A549 (cell line): Measurements from ENCODE around the gene AIF1. TPM values are rescaled to one million over a fixed set of nuclear protein-coding genes. Genes with fewer than 3 reads are reported as not detected.

Experiments used
- ATAC-seq, 2 experiments: fragments of 200-7000 bp in 1 of 2; fragments of >200 bp in 1 of 2; cut with Nextera tagmentation in 1 of 2; cut with Tn5 transposase in 1 of 2; 3 replicates each; pipeline versions ENCODE4 v1.8.0 to v1.9.1; 2018 to 2020; ENCODE audit warnings: mild to moderate bottlenecking in 1 of 2, moderate library complexity in 1 of 2
- CTCF ChIA-PET: fragments of 300-600 bp; sonication (Branson Sonifier 250); formaldehyde crosslinking; extraction: SDS; loops from one replicate; lab custom pipeline; 2021; ENCODE audit warnings: antibody characterized with exemption, inconsistent platforms; lab: Yijun Ruan, JAX
- POLR2A ChIA-PET: fragments of 350-600 bp; formaldehyde crosslinking; extraction: SDS; loops from one replicate; lab custom pipeline; 2021; ENCODE audit warnings: antibody characterized with exemption, inconsistent platforms; lab: Yijun Ruan, JAX
- DNase-seq, 2 experiments: peaks; one replicate each; pipeline versions ENCODE4 v3.0.0 to v3.0.0-alpha.2; 2011 to 2016; ENCODE audit warnings: low read depth in 1 of 2, low spot score in 1 of 2
- FAIRE-seq: peaks from 2 replicates; lab custom pipeline; 2011; peaks lifted over from hg19 to GRCh38; lab: Jason Lieb, UNC
- H3K27ac ChIP-seq, 2 experiments: fragments of >200 bp; sonication (Bioruptor Twin); formaldehyde crosslinking; 3 replicates each; pipeline ENCODE4 v1.5.1; 2016 to 2017
- H3K4me1 ChIP-seq: fragments of >200 bp; sonication (Bioruptor Twin); formaldehyde crosslinking; 3 replicates; pipeline ENCODE4 v1.6.1; 2016
- H3K4me2 ChIP-seq: fragments of >200 bp; sonication (Bioruptor Twin); formaldehyde crosslinking; 3 replicates; pipeline ENCODE4 v1.6.1; 2016
- H3K4me3 ChIP-seq: fragments of >200 bp; sonication (Bioruptor Twin); formaldehyde crosslinking; 3 replicates; pipeline ENCODE4 v1.5.1; 2016
- H3K9me3 ChIP-seq: fragments of >200 bp; sonication (Bioruptor Twin); formaldehyde crosslinking; 3 replicates; pipeline ENCODE4 v1.6.1; 2016
- CBX2 ChIP-seq: fragments of 200-600 bp; sonication (generic); IDR thresholded peaks from 2 replicates; pipeline ENCODE4 v1.6.1; 2016; ENCODE audit warnings: low read depth, mild to moderate bottlenecking, borderline replicate concordance
- CBX8 ChIP-seq: fragments of 200-600 bp; sonication (generic); IDR thresholded peaks from 2 replicates; pipeline ENCODE4 v1.6.1; 2016
- CHD2 ChIP-seq: fragments of 150-350 bp; IDR thresholded peaks from 2 replicates; pipeline ENCODE4 v1.6.1; 2014; ENCODE audit warnings: low read length; ENCODE audit not compliant: partially characterized antibody
- EHMT2 ChIP-seq: fragments of 200-600 bp; sonication (generic); IDR thresholded peaks from 2 replicates; pipeline ENCODE4 v1.6.1; 2016; ENCODE audit warnings: antibody characterized with exemption, low read depth, mild to moderate bottlenecking, moderate library complexity
- EP300 ChIP-seq, 2 experiments: fragments of >200 bp; sonication (Bioruptor Twin); formaldehyde crosslinking; IDR thresholded peaks; 2 replicates in 1 of 2; 3 replicates in 1 of 2; pipeline ENCODE4 v1.6.1; 2016 to 2017
- HOXB5 ChIP-seq: fragments of 250-450 bp; sonication (Bioruptor Pico); IDR thresholded peaks from 2 replicates; pipeline ENCODE4 v1.5.0; 2020; ENCODE audit warnings: mild to moderate bottlenecking, moderate library complexity
- JUN ChIP-seq, 2 experiments: fragments of >200 bp; sonication (Bioruptor Twin); formaldehyde crosslinking; IDR thresholded peaks; 2 replicates in 1 of 2; 3 replicates in 1 of 2; pipeline ENCODE4 v1.6.1; 2016 to 2017
- JUNB ChIP-seq: fragments of >200 bp; sonication (Bioruptor Twin); formaldehyde crosslinking; IDR thresholded peaks from 2 replicates; pipeline ENCODE4 v1.6.1; 2016
- KDM1A ChIP-seq: fragments of 200-600 bp; sonication (generic); IDR thresholded peaks from 2 replicates; pipeline ENCODE4 v1.6.1; 2016; ENCODE audit warnings: low read depth, mild to moderate bottlenecking
- MYC ChIP-seq: IDR thresholded peaks from 2 replicates; pipeline ENCODE4 v1.6.1; 2012; ENCODE audit warnings: mild to moderate bottlenecking, inconsistent platforms, low read length, improper control_type of control experiment, borderline replicate concordance
- PHF8 ChIP-seq: fragments of 200-600 bp; sonication (generic); IDR thresholded peaks from 2 replicates; pipeline ENCODE4 v1.6.1; 2016; ENCODE audit warnings: low read depth, mild to moderate bottlenecking, antibody characterized with exemption, moderate library complexity, borderline replicate concordance
- POLR2AphosphoS2 ChIP-seq: conservative IDR thresholded peaks from 2 replicates; pipeline ENCODE4 v1.6.1; 2012; ENCODE audit warnings: low read length, improper control_type of control experiment, inconsistent platforms
- RCOR1 ChIP-seq: fragments of 150-350 bp; IDR thresholded peaks from 2 replicates; pipeline ENCODE4 v1.6.1; 2014; ENCODE audit warnings: antibody characterized with exemption, low read length, low read depth
- RFX5 ChIP-seq: fragments of 450-650 bp; IDR thresholded peaks from 2 replicates; pipeline ENCODE4 v1.7.1; 2014; ENCODE audit warnings: antibody characterized with exemption, mild to moderate bottlenecking, moderate library complexity
- RNF2 ChIP-seq: fragments of 200-600 bp; sonication (generic); IDR thresholded peaks from 2 replicates; pipeline ENCODE4 v1.6.1; 2016; ENCODE audit warnings: low read depth, mild to moderate bottlenecking, antibody characterized with exemption, moderate library complexity, borderline replicate concordance
- TP53 ChIP-seq: fragments of 250-450 bp; sonication (Bioruptor Pico); IDR thresholded peaks from 2 replicates; pipeline ENCODE4 v1.5.0; 2021; ENCODE audit warnings: mild to moderate bottlenecking, moderate library complexity
- ZC3H11A ChIP-seq: fragments of 450-650 bp; IDR thresholded peaks from 2 replicates; pipeline ENCODE4 v1.6.1; 2014; ENCODE audit warnings: antibody characterized with exemption, mild to moderate bottlenecking
- ZNF302 ChIP-seq: fragments of 250-450 bp; sonication (Bioruptor Pico); IDR thresholded peaks from 2 replicates; pipeline ENCODE4 v1.9.0; 2021; ENCODE audit warnings: inconsistent platforms, mild to moderate bottlenecking, moderate library complexity
- ZSCAN20 ChIP-seq: fragments of 250-450 bp; sonication (Bioruptor Pico); IDR thresholded peaks from 2 replicates; pipeline ENCODE4 v1.8.0; 2022; ENCODE audit warnings: mild to moderate bottlenecking, moderate library complexity
- WGBS: methylation state at CpG from one replicate; pipeline ENCODE4 v1.1.6; 2017; ENCODE audit errors: missing lambda C conversion rate; 5-methylcytosine and 5-hydroxymethylcytosine counted together
- polyA plus RNA-seq, 4 experiments: library from polyadenylated mRNA; depleted of rRNA in 3 of 4; stranded (reverse); fragments of >200 nt; fragmentation: RNase III in 1 of 4; extraction: RNeasy Plus Mini Kit Qiagen cat#74134 plus additional on column Dnase treatment in 1 of 4; gene quantifications; 2 replicates in 3 of 4; 3 replicates in 1 of 4; pipeline ENCODE4 v1.2.3, GENCODE V29; 2011 to 2017
- TF ChIP-seq, protein P1 (sequence below): IDR thresholded peaks from 2 replicates; pipeline ENCODE4 v1.6.1; 2012
- TF ChIP-seq, protein P2 (sequence below): fragments of >200 bp; sonication (Bioruptor Twin); formaldehyde crosslinking; IDR thresholded peaks from 3 replicates; pipeline ENCODE4 v1.5.1; 2016
- TF ChIP-seq, protein P3 (sequence below): fragments of 450-650 bp; IDR thresholded peaks from 2 replicates; pipeline ENCODE4 v1.6.1; 2014; ENCODE audit warnings: antibody characterized with exemption
- TF ChIP-seq, protein P4 (sequence below): fragments of 200-600 bp; sonication (generic); IDR thresholded peaks from 2 replicates; pipeline ENCODE4 v1.6.1; 2016; ENCODE audit warnings: antibody characterized with exemption, mild to moderate bottlenecking, moderate library complexity
- TF ChIP-seq, protein P5 (sequence below): fragments of 150-350 bp; IDR thresholded peaks from 2 replicates; pipeline ENCODE4 v1.6.1; 2014; ENCODE audit warnings: low read depth, mild to moderate bottlenecking, low read length

AIF1 gene
- polyA plus RNA-seq, 2 of the 4 experiments (the other 2 are of a cell fraction), result not detected

DNA sequence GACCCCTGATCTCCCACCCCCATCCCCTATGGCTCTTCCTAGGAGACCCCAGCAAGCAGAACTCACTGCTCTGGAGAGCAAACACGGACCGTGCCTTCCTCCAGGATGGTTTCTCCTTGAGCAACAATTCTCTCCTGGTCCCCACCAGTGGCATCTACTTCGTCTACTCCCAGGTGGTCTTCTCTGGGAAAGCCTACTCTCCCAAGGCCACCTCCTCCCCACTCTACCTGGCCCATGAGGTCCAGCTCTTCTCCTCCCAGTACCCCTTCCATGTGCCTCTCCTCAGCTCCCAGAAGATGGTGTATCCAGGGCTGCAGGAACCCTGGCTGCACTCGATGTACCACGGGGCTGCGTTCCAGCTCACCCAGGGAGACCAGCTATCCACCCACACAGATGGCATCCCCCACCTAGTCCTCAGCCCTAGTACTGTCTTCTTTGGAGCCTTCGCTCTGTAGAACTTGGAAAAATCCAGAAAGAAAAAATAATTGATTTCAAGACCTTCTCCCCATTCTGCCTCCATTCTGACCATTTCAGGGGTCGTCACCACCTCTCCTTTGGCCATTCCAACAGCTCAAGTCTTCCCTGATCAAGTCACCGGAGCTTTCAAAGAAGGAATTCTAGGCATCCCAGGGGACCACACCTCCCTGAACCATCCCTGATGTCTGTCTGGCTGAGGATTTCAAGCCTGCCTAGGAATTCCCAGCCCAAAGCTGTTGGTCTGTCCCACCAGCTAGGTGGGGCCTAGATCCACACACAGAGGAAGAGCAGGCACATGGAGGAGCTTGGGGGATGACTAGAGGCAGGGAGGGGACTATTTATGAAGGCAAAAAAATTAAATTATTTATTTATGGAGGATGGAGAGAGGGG lies 41.6 kb upstream of the AIF1 start:
- CTCF ChIA-PET, result interaction anchor here (1.0 to 18.3 kb wide), 5 partner anchors 9 to 27 kb away, joined by 3 to 338 read pairs (median 18); partner anchors contain the start of genes ATP6V1G2, NCR3 and NFKBIL1

DNA sequence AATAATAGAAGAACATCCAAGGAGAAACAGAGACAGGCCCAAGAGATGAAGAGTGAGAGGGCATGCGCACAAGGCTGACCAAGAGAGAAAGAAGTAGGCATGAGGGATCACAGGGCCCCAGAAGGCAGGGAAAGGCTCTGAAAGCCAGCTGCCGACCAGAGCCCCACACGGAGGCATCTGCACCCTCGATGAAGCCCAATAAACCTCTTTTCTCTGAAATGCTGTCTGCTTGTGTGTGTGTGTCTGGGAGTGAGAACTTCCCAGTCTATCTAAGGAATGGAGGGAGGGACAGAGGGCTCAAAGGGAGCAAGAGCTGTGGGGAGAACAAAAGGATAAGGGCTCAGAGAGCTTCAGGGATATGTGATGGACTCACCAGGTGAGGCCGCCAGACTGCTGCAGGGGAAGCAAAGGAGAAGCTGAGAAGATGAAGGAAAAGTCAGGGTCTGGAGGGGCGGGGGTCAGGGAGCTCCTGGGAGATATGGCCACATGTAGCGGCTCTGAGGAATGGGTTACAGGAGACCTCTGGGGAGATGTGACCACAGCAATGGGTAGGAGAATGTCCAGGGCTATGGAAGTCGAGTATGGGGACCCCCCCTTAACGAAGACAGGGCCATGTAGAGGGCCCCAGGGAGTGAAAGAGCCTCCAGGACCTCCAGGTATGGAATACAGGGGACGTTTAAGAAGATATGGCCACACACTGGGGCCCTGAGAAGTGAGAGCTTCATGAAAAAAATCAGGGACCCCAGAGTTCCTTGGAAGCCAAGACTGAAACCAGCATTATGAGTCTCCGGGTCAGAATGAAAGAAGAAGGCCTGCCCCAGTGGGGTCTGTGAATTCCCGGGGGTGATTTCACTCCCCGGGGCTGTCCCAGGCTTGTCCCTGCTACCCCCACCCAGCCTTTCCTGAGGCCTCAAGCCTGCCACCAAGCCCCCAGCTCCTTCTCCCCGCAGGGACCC lies 40.6 kb upstream of the AIF1 start:
- 62% methylated on average over 14 of the region's 14 CpGs for WGBS
- POLR2A ChIA-PET, result no interaction called here
- H3K4me2 ChIP-seq, result no peak overlapping the region
- peak in 1 of 2 experiments; percentile 17; a peak in 1 of 6 replicates for ATAC-seq
- no peaks in the 10 kb centered on the region for H3K4me1 ChIP-seq
- no peak overlapping the region for H3K27ac ChIP-seq
- H3K4me3 ChIP-seq, result no peak overlapping the region
- no peak for DNase-seq
- FAIRE-seq, result no peak
- H3K9me3 ChIP-seq, result no peaks in the 10 kb centered on the region
- CTCF ChIA-PET, result interaction anchor here (1.0 to 18.3 kb wide), 5 partner anchors 9 to 28 kb away, joined by 3 to 338 read pairs (median 18); partner anchors contain the start of genes ATP6V1G2, NCR3 and NFKBIL1
- TF ChIP-seq, protein P1, sequence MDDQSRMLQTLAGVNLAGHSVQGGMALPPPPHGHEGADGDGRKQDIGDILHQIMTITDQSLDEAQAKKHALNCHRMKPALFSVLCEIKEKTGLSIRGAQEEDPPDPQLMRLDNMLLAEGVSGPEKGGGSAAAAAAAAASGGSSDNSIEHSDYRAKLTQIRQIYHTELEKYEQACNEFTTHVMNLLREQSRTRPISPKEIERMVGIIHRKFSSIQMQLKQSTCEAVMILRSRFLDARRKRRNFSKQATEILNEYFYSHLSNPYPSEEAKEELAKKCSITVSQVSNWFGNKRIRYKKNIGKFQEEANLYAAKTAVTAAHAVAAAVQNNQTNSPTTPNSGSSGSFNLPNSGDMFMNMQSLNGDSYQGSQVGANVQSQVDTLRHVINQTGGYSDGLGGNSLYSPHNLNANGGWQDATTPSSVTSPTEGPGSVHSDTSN, result no peak
- TF ChIP-seq EHMT2 (no peak), HOXB5 (CRISPR knock-in tag) (no peak), CBX8 (no peak), MYC (no peak), JUN (IDR thresholded peaks at IDR 0.05) (no peak), KDM1A (no peak), EP300 (IDR thresholded peaks at IDR 0.05) (no peak), RCOR1 (no peak), CHD2 (no peak), ZC3H11A (no peak), JUNB (no peak)
- TF ChIP-seq, protein P2, sequence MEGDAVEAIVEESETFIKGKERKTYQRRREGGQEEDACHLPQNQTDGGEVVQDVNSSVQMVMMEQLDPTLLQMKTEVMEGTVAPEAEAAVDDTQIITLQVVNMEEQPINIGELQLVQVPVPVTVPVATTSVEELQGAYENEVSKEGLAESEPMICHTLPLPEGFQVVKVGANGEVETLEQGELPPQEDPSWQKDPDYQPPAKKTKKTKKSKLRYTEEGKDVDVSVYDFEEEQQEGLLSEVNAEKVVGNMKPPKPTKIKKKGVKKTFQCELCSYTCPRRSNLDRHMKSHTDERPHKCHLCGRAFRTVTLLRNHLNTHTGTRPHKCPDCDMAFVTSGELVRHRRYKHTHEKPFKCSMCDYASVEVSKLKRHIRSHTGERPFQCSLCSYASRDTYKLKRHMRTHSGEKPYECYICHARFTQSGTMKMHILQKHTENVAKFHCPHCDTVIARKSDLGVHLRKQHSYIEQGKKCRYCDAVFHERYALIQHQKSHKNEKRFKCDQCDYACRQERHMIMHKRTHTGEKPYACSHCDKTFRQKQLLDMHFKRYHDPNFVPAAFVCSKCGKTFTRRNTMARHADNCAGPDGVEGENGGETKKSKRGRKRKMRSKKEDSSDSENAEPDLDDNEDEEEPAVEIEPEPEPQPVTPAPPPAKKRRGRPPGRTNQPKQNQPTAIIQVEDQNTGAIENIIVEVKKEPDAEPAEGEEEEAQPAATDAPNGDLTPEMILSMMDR, result no peak
- TF ChIP-seq, protein P3, sequence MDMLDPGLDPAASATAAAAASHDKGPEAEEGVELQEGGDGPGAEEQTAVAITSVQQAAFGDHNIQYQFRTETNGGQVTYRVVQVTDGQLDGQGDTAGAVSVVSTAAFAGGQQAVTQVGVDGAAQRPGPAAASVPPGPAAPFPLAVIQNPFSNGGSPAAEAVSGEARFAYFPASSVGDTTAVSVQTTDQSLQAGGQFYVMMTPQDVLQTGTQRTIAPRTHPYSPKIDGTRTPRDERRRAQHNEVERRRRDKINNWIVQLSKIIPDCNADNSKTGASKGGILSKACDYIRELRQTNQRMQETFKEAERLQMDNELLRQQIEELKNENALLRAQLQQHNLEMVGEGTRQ, result no peak

More for the DNA sequence above, 41.6 kb upstream of the AIF1 start:
- H3K4me3 ChIP-seq, result no peak overlapping the region
- no peak overlapping the region for H3K27ac ChIP-seq
- no peak for TF ChIP-seq MYC
- TF ChIP-seq RFX5, result no peak
- no peak for TF ChIP-seq POLR2AphosphoS2
- TF ChIP-seq, protein P4, sequence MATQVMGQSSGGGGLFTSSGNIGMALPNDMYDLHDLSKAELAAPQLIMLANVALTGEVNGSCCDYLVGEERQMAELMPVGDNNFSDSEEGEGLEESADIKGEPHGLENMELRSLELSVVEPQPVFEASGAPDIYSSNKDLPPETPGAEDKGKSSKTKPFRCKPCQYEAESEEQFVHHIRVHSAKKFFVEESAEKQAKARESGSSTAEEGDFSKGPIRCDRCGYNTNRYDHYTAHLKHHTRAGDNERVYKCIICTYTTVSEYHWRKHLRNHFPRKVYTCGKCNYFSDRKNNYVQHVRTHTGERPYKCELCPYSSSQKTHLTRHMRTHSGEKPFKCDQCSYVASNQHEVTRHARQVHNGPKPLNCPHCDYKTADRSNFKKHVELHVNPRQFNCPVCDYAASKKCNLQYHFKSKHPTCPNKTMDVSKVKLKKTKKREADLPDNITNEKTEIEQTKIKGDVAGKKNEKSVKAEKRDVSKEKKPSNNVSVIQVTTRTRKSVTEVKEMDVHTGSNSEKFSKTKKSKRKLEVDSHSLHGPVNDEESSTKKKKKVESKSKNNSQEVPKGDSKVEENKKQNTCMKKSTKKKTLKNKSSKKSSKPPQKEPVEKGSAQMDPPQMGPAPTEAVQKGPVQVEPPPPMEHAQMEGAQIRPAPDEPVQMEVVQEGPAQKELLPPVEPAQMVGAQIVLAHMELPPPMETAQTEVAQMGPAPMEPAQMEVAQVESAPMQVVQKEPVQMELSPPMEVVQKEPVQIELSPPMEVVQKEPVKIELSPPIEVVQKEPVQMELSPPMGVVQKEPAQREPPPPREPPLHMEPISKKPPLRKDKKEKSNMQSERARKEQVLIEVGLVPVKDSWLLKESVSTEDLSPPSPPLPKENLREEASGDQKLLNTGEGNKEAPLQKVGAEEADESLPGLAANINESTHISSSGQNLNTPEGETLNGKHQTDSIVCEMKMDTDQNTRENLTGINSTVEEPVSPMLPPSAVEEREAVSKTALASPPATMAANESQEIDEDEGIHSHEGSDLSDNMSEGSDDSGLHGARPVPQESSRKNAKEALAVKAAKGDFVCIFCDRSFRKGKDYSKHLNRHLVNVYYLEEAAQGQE, result no peak
- TF ChIP-seq TP53 (CRISPR knock-in tag), result no peak
- TF ChIP-seq CBX2, result no peak
- TF ChIP-seq ZNF302 (CRISPR knock-in tag), result no peak
- TF ChIP-seq ZSCAN20 (CRISPR knock-in tag), result no peak
- no peak for TF ChIP-seq CBX8
- TF ChIP-seq EHMT2, result no peak
- no peak for TF ChIP-seq RNF2
- TF ChIP-seq PHF8, result no peak
- TF ChIP-seq, protein P5, sequence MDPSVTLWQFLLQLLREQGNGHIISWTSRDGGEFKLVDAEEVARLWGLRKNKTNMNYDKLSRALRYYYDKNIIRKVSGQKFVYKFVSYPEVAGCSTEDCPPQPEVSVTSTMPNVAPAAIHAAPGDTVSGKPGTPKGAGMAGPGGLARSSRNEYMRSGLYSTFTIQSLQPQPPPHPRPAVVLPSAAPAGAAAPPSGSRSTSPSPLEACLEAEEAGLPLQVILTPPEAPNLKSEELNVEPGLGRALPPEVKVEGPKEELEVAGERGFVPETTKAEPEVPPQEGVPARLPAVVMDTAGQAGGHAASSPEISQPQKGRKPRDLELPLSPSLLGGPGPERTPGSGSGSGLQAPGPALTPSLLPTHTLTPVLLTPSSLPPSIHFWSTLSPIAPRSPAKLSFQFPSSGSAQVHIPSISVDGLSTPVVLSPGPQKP, result no peak
- TF ChIP-seq, all 56 proteins: peak for 0
- no peaks in the 10 kb centered on the region for H3K4me1 ChIP-seq
- FAIRE-seq, result no peak
- 65% methylated on average over 9 of the region's 9 CpGs for WGBS
- no peak for ATAC-seq
- DNase-seq, result no peak
- H3K4me2 ChIP-seq, result no peak overlapping the region
- POLR2A ChIA-PET, result no interaction called here
- no peaks in the 10 kb centered on the region for H3K9me3 ChIP-seq
